ENCODE data around the gene JAK1.
A peak's percentile ranks its signal among the peaks of the same experiment; 100 is the strongest.

JAK1 gene

DNA sequence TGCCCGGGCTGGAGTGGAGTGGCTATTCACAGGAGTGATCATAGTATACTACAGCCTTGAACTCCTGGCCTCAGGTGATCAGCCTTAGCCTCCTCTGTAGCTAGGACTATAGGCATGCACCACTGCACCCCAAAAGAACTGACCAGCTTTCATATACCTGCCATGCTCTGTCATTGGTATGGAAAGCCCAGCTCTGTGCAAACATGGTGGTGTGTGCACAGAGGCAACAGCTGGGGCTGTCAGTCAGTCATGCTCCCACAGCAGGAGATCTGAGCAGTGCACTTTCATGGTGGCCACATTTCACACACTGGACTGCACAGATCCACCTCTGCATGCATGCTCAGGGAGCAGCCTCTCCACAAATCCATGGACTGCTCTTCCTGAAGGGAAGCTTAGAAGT is 8.8 kb upstream of the JAK1 start:
- TF ChIP-seq, protein P1, sequence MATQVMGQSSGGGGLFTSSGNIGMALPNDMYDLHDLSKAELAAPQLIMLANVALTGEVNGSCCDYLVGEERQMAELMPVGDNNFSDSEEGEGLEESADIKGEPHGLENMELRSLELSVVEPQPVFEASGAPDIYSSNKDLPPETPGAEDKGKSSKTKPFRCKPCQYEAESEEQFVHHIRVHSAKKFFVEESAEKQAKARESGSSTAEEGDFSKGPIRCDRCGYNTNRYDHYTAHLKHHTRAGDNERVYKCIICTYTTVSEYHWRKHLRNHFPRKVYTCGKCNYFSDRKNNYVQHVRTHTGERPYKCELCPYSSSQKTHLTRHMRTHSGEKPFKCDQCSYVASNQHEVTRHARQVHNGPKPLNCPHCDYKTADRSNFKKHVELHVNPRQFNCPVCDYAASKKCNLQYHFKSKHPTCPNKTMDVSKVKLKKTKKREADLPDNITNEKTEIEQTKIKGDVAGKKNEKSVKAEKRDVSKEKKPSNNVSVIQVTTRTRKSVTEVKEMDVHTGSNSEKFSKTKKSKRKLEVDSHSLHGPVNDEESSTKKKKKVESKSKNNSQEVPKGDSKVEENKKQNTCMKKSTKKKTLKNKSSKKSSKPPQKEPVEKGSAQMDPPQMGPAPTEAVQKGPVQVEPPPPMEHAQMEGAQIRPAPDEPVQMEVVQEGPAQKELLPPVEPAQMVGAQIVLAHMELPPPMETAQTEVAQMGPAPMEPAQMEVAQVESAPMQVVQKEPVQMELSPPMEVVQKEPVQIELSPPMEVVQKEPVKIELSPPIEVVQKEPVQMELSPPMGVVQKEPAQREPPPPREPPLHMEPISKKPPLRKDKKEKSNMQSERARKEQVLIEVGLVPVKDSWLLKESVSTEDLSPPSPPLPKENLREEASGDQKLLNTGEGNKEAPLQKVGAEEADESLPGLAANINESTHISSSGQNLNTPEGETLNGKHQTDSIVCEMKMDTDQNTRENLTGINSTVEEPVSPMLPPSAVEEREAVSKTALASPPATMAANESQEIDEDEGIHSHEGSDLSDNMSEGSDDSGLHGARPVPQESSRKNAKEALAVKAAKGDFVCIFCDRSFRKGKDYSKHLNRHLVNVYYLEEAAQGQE (IDR thresholded peaks at IDR 0.05; ENCODE audit: low read depth), result no peak
- TF ChIP-seq YY1 (IDR thresholded peaks at IDR 0.05; ENCODE audit: low read depth) (no peak), EGR1 (IDR thresholded peaks at IDR 0.05) (no peak), EP300 (IDR thresholded peaks at IDR 0.05; ENCODE audit: borderline replicate concordance) (no peak), TCF12 (IDR thresholded peaks at IDR 0.05; ENCODE audit: low read depth) (no peak), ZBTB7A (IDR thresholded peaks at IDR 0.05; ENCODE audit: low read depth) (no peak), FOXM1 (IDR thresholded peaks at IDR 0.05; ENCODE audit: borderline replicate concordance, low read depth) (no peak)
- TF ChIP-seq, protein P2, sequence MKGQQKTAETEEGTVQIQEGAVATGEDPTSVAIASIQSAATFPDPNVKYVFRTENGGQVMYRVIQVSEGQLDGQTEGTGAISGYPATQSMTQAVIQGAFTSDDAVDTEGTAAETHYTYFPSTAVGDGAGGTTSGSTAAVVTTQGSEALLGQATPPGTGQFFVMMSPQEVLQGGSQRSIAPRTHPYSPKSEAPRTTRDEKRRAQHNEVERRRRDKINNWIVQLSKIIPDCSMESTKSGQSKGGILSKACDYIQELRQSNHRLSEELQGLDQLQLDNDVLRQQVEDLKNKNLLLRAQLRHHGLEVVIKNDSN (IDR thresholded peaks at IDR 0.05), result no peak
- TF ChIP-seq, protein P3, sequence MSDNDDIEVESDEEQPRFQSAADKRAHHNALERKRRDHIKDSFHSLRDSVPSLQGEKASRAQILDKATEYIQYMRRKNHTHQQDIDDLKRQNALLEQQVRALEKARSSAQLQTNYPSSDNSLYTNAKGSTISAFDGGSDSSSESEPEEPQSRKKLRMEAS (IDR thresholded peaks at IDR 0.05), result no peak

DNA sequence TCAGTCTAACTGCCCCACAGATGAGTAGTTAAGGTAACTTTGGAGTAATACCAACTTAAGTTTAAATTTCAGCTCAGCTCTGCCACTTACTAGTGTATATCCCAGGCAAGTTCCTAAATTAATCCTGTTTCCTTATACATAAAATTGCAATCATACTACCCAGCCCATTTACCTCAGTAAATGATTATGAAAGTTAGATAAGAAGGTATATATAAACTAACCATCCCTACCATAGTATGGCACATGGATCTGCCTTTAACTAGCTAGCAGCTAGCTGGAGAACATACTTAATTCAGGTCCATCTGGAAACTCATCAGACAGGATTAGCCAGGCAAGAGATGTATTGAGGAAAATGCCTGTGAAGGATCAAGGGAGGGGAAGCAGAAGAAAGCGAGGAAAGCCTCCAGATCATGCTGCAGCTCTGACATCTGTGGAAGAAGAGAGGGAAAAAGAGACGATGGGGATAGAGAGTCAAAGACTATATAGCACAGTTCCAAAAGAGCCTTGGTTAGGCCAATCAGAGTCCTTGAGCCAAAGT is 8.0 kb upstream of the JAK1 start:
- no peak for TF ChIP-seq RAD21 (IDR thresholded peaks at IDR 0.05; ENCODE audit: low read depth)
- no peak for TF ChIP-seq TEAD4 (IDR thresholded peaks at IDR 0.05)

DNA sequence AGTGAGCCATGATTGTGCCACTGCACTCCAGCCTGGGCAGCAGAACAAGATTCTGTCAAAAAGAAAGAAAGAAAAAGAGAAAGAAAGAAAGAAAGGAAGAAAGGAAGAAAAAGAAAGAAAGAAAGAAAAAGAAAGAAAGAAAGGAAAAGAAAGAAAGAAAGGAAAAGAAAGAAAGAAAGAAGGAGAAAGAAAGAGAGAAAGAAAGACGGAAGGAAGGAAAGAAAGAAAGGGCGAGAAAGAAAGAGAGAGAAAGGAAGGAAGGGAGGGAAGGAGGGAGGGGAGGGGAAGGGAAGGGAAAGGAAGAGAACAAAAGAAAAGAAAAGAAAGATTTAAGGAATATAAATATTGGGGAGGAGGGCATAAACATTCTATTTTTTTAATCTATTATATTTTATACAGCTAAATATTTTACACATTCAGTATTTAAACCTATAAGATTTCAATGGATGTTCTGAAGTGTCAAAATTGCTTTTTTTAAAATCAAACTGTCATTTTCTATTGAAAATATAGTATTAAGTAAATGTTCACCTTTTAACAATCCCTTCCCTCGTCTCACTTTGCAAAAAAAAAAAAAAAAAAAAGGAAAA is 6.8 kb upstream of the JAK1 start:
- TF ChIP-seq, protein P1 (IDR thresholded peaks at IDR 0.05; ENCODE audit: low read depth), result no peak
- TF ChIP-seq EGR1 (IDR thresholded peaks at IDR 0.05) (no peak), CREB1 (IDR thresholded peaks at IDR 0.05; ENCODE audit: low read depth) (no peak), FOXM1 (IDR thresholded peaks at IDR 0.05; ENCODE audit: borderline replicate concordance, low read depth) (no peak), ZBTB7A (IDR thresholded peaks at IDR 0.05; ENCODE audit: low read depth) (no peak), RAD21 (IDR thresholded peaks at IDR 0.05; ENCODE audit: low read depth) (no peak), TEAD4 (IDR thresholded peaks at IDR 0.05) (no peak), EP300 (IDR thresholded peaks at IDR 0.05; ENCODE audit: borderline replicate concordance) (no peak), CEBPB (IDR thresholded peaks at IDR 0.05) (no peak), NFIC (IDR thresholded peaks at IDR 0.05) (no peak), YY1 (IDR thresholded peaks at IDR 0.05; ENCODE audit: low read depth) (no peak), TCF12 (IDR thresholded peaks at IDR 0.05; ENCODE audit: low read depth) (no peak)
- TF ChIP-seq, protein P2 (IDR thresholded peaks at IDR 0.05), result no peak
- TF ChIP-seq, protein P3 (IDR thresholded peaks at IDR 0.05), result no peak

DNA sequence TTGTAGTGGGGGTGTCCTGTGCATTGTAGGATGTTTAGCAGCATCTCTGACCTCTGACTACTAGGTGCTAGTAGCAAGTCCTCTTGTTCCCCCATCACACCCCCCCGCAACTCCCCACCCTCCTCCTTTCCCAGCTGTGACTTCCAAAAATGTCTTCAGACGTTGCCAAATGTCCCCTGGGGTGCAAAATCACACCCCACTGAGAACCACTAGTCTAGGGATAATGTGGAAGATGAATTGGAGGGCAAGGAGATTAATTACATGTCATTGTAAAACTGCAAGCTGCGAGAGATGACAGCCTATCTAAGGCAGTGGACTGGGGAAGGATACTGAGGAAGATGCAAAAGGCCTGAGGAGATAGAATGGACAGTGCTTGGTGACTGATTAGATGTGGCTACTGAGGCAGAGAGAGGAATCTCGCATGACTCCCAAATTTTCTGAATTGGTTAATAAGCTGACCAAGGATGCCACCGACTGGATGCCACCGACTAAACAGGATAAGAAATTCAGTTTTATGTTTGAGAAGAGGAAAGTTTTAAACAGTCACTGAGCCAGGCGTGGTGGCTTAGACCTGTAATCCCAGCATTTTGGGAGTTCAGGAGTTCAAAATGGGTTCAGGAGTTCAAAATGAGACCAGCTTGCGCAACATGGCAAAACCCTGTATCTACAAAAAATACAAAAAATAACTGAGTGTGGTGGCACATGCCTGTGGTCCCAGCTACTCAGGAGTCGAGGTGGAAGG is 3.1 kb upstream of the JAK1 start:
- peak; percentile 61; the same call in 1 of the 2 replicates for TF ChIP-seq CEBPB (IDR thresholded peaks at IDR 0.05)
- TF ChIP-seq TEAD4 (IDR thresholded peaks at IDR 0.05), result no peak
- no peak for TF ChIP-seq RAD21 (IDR thresholded peaks at IDR 0.05; ENCODE audit: low read depth)

DNA sequence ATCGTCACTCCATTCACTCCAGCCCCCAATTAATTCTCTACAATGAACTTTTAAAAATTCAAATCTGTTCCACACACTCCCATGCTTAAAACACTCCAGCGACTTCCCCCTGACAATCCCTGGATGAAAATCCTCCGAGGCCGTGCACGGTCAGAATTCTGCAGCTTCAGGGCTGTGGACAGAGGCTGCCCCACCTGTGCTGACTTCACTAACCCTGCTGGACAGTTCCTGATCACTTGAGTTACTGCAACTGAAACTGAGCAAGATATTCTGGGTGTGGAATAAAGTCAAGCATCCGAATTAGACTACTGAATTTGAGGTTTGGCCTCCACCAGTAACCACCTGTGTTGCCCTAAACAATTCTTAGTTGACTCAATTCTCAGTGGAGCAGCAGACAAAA is 1.0 kb upstream of the JAK1 start:
- TF ChIP-seq RAD21 (IDR thresholded peaks at IDR 0.05; ENCODE audit: low read depth), result no peak
- TF ChIP-seq EGR1 (IDR thresholded peaks at IDR 0.05), result no peak
- TF ChIP-seq, protein P1 (IDR thresholded peaks at IDR 0.05; ENCODE audit: low read depth), result peak; percentile 84
- TF ChIP-seq TAF1 (IDR thresholded peaks at IDR 0.05; ENCODE audit: low read depth), result no peak
- TF ChIP-seq CEBPB (IDR thresholded peaks at IDR 0.05), result no peak
- TF ChIP-seq YY1 (IDR thresholded peaks at IDR 0.05; ENCODE audit: low read depth), result no peak

Data from Ishikawa (cell line).